ELF-1 (cell line): Measurements from ENCODE around the gene ADIPOR2.
A peak's percentile ranks its signal among the peaks of the same experiment; 100 is the strongest.
"Not testable (repeated sequence)": the region's sequence is repeated elsewhere in the genome, so short reads cannot be mapped to it uniquely, and the experiment has no call there.

Source experiments
- DNase-seq: peaks from one replicate; pipeline ENCODE4 v3.0.0-alpha.2; 2016; ENCODE audit warnings: low read depth, low spot score

ADIPOR2 gene

GRCh38 chr12:1811948-1812291, 121.0 kb downstream of the ADIPOR2 start:
- DNase-seq, result no peak

GRCh38 chr12:1812650-1813302, 121.9 kb downstream of the ADIPOR2 start:
- no peak for DNase-seq

GRCh38 chr12:1814266-1814665, 123.4 kb downstream of the ADIPOR2 start:
- no peak for DNase-seq

DNA sequence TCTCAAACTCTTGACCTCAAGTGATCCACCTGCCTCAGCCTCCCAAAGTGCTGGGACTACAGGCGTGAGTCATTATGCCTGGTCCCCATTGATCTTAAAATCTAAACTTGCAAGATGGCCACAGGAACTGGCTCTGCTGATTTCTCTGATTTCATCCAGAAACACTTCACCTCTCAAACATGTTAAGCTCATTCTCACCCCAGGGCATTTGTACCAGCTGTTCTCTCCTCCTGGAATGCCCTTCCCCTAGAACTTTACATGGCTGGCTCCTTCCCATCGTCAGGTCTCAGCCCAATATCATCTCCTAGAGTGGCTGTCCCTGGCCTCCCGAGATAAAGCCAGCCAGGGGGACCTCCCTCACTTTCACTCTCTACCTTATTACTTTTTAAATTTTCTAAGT, 124.2 kb downstream of the ADIPOR2 start:
- DNase-seq, result no peak

DNA sequence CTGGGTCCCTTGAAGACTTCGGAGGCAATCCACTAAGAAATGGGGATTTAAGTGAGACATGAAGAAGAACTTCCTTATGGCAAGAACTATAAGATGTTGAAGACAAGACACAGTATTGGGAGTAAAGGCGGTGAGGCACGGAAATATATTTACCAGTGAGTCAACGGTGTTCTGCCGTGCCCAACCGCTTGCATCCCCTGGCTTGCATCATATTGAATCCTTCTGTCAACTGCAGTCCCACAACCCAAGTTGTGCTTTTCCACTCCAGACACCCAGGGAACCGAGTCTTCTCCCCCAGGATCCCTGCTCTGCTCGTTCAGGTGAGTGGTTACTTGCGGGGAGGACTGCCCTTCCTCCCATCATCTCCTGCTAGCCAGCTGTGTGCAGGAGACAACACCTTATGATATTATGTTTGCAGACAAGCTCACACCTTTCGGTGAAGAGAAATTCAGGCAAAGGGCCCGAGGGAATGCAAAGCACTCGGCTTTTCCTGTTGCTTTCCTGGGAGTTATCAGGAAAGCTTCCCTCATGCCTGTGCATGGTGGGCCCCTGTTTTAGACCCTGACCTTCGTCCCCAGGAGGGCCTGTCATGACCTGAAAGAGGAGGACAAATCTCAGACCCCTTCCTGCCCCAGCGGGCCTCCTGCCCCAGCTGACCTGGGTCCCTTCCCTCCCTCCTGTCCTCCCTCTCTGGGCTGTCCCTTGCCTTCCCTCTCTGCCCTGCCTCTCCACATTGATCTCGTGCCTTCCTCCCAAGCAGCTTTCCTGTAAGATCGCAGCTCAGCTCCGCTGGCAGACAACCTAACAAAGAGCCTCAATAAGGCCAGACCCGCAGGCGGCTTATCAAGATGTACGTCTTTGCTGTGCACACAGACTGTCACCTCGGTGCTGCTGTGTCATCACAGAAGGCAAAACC, 125.2 kb downstream of the ADIPOR2 start:
- peak; percentile 33 for DNase-seq

DNA sequence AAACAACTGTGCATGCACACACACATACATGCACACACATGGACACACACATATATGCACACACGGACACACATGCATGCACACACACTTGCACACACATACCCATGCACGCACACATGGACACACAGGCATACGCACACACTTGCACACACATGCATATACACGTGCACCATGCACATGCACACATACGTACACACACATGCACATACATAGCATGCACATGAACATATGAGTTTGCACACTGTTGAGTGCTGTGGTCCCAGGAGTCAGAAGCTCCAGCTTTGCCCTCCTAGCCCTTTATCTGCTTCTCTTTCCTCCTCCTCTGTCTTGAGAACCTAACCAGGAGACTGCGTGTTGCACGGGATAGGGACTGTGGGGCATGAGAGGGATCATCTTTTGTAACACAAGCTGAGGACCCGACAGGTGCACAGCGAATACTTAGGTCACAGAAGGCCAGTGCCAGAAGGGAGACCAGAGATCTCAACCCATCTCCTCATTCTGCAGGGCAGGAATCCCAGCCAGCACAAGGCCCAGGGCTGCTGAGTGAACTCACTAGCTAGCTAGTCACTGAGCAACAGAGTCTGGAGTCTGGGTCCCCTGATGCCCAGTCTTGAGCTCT, 126.0 kb downstream of the ADIPOR2 start:
- DNase-seq, result no peak

DNA sequence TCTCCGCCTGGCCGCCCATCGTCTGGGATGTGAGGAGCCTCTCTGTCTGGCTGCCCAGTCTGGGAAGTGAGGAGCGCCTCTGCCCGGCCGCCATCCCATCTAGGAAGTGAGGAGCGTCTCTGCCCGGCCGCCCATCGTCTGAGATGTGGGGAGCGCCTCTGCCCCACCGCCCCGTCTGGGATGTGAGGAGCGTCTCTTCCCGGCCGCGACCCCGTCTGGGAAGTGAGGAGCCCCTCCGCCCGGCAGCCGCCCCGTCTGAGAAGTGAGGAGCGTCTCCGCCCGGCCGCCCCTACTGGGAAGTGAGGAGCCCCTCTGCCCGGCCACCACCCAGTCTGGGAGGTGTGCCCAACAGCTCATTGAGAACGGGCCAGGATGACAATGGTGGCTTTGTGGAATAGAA, 127.1 kb downstream of the ADIPOR2 start:
- DNase-seq, result not testable (repeated sequence)

DNA sequence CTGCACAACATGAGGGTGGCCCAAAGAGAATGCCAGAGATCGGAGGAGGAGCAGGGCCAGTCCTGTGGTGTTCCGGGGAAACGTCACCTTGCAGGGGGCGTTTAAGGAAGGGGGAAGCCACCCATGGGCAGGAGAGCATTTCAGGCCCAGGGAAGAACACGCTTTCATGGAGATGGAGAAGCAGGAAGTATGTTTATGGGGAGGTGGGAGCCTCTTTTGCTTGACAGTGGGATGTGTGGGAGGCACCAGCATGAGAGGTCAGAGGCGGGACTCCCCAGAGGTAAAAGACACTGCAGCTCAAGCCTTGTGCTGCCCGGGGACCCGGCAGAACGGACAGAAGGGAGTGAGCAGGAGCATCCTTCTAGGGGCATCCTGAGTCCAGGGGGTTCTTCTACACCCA, 128.2 kb downstream of the ADIPOR2 start:
- no peak for DNase-seq

GRCh38 chr12:1819571-1819970, 128.7 kb downstream of the ADIPOR2 start:
- no peak for DNase-seq

GRCh38 chr12:1820191-1820895, 129.5 kb downstream of the ADIPOR2 start, which contains the start of gene LRTM2:
TSS of gene LRTM2 (plus strand) at chr12:1820565. CDS start at chr12:1828149, 7,584 bp downstream.
- DNase-seq, result no peak

DNA sequence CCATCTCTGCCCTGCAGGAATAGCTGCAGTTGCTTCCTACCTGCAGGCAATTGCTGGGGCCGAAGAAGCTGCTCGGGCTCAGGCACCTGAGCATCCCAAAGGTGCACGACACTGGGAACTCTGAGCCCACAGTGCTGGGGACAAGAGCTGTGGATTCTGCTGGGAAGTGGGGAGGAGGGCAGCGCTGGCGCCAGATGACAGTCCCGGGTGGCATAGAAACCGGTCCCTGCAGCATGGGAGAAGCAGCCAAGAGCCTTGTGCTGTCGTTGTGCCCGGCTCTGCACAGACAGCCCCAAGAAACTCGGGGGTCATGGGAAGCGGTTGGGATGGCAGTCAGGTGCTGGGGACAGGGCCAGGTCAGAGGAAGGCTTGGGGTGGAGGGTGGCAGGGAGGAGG, 130.0 kb downstream of the ADIPOR2 start:
- DNase-seq, result no peak

- DNase-seq, result no peak
Measured at GRCh38 chr12:1821805-1822204, 130.9 kb downstream of the ADIPOR2 start.

GRCh38 chr12:1822699-1823098, 131.8 kb downstream of the ADIPOR2 start:
- no peak for DNase-seq

- no peak for DNase-seq
Measured at GRCh38 chr12:1823237-1823636, 132.4 kb downstream of the ADIPOR2 start.

GRCh38 chr12:1825382-1826102, 134.7 kb downstream of the ADIPOR2 start:
- no peak for DNase-seq

DNA sequence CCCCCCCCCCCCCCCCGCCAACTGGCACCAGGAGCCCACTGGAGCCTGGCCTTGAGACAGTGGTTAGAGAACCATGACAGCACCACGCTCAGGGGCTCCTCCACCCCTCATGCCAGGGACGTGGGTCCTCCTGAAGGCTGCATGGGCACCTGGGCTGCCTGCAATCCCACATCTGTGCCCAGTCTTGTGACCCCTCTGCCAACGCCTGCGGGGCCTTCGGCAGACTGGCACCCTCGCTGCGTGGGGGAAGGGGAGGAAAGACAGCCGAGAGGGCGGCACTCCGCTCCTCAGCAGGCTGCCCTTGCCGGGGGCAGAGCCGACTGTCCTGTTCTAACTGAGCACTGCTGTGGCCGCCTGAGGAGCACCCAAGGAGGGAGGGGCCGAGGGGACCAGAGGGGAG, 135.5 kb downstream of the ADIPOR2 start:
- DNase-seq, result no peak

GRCh38 chr12:1826867-1827705, 136.2 kb downstream of the ADIPOR2 start:
- no peak for DNase-seq

DNA sequence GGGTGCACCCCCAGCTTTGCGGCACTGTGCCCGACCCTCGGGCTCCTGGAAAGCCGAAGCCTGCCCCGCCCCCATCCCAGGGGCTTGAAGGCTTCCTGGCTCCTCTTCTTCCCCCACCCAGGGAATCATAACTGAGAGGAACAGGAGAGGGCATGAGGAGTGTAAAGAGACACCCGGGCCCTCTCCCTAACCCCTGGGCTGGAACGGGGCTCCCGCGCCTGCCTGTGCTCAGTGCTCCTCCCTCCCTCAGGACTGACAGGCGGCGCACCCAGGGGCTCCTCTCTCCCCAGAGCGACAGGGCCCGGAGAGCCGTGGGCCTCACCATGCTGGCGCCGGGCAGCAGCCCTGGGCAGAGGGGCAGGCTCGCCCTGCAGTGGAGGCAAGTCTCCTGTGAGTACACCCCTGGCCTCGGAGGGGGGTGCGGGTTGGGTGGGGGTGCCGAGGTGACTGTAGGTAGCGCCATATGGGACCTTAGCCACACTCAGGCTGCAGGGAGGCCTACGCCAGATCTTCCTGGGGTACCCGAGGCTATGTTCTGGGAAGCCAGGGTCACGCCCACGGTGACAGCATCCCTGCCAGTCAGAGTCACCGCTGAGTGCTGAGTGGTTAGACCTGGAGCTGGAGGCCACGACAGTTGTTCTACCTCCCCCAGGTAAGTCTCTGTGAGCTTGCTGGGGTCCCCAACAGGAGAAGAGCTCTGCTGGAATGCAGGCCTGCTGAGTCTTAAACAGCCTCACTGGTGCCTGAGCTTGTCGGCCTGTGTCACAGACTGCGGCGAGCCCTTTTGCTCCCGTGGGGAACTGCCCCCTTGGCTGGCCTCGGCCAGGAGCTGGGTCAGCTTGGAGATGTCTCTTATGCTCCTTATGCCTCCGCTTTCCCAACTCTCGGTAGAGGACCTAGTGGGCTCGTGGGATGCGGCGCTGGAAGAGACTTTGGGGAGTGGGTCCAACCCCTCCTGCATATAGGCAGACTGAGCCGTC, 137.2 kb downstream of the ADIPOR2 start:
- no peak for DNase-seq

DNA sequence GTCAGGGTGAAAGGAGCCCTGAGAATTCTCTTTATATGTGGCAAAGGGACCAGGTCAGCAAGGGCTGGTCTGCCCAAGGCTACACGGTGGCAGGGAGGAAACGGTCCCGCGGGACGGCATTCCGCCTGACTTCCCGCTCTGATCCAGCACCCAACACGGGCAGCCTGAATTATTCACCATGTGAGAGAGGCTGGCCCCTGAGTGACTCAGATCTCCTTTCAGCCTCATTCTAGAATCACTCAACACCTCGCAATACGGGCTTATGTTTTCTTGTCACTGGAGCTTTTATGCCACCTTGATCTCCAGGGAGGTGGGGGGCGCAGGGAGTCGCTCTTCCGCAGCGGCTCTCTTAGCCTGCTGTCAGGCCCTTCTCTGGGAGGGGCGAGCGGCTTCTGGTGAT, 138.0 kb downstream of the ADIPOR2 start:
- no peak for DNase-seq
